Uterus (tissue), 4 donors: ENCODE data around the gene CD300E. TPM values are rescaled to one million over a fixed set of nuclear protein-coding genes. Genes with fewer than 3 reads are reported as not detected.
"Not testable (repeated sequence)": the region's sequence is repeated elsewhere in the genome, so short reads cannot be mapped to it uniquely, and the experiment has no call there.

ENCODE experiments used
- DNase-seq, 2 donors: peaks; one replicate each; pipeline ENCODE4 v3.0.0-alpha.2; 2019 to 2020
- H3K27ac ChIP-seq, 2 donors: fragments of 200-600 bp; sonication (generic); 1 replicate in 1 of 2; 2 replicates in 1 of 2; pipeline ENCODE4 v1.5.1; 2016 to 2018
- H3K27me3 ChIP-seq, 2 donors: fragments of 200-600 bp; sonication (generic); one replicate each; pipeline ENCODE4 v1.5.1; 2018 to 2019; ENCODE audit warnings: control low read depth in 1 of 2
- H3K36me3 ChIP-seq, 2 donors: fragments of 200-600 bp; sonication (generic); one replicate each; pipeline ENCODE4 v1.5.1; 2019; ENCODE audit warnings: control low read depth in 1 of 2
- H3K4me1 ChIP-seq, 2 donors: fragments of 200-600 bp; sonication (generic); one replicate each; pipeline ENCODE4 v1.5.1; 2018 to 2019; ENCODE audit warnings: control low read depth in 1 of 2
- H3K4me3 ChIP-seq, 2 donors: fragments of 200-600 bp; sonication (generic); 1 replicate in 1 of 2; 2 replicates in 1 of 2; pipeline ENCODE4 v1.5.1; 2018 to 2019; ENCODE audit warnings: mild to moderate bottlenecking in 1 of 2
- H3K9me3 ChIP-seq, 2 donors: fragments of 200-600 bp; sonication (generic); one replicate each; pipeline ENCODE4 v1.5.1; 2019; ENCODE audit warnings: control low read depth in 1 of 2
- POLR2A ChIP-seq, 2 donors: fragments of 450-650 bp; IDR thresholded peaks; one replicate each; pipeline ENCODE4 v1.6.1; 2016; ENCODE audit warnings: antibody characterized with exemption in 2 of 2, mild to moderate bottlenecking in 1 of 2, moderate library complexity in 1 of 2
- intact Hi-C: fragments of 100-400 bp; cut with DNase I; formaldehyde crosslinking; loops from one replicate; pipeline ENCODE4 v1.15.1; 2023; ENCODE audit warnings: low total_unique reads
- total RNA-seq, 4 donors: library from RNA; depleted of rRNA in 3 of 4; stranded (reverse); fragments of >200 nt in 3 of 4; gene quantifications; one replicate each; pipeline versions ENCODE4 v1.1.0 to v1.2.4, GENCODE V29; 2014 to 2023
- TF ChIP-seq, protein P1 (sequence below), 4 experiments: fragments of 200-600 bp in 2 of 4; fragments of 450-650 bp in 2 of 4; sonication (generic) in 2 of 4; IDR thresholded peaks; one replicate each; pipeline ENCODE4 v1.5.1; 2016 to 2019; ENCODE audit warnings: antibody characterized with exemption in 4 of 4, mild to moderate bottlenecking in 2 of 4, moderate library complexity in 1 of 4
- donor health status: DM: yes; HTN: yes; CAD: no.

The CD300E gene
- total RNA-seq, 4 donors from 2014 or later, result 0.07 to 0.88 TPM; not detected in 2

DNA sequence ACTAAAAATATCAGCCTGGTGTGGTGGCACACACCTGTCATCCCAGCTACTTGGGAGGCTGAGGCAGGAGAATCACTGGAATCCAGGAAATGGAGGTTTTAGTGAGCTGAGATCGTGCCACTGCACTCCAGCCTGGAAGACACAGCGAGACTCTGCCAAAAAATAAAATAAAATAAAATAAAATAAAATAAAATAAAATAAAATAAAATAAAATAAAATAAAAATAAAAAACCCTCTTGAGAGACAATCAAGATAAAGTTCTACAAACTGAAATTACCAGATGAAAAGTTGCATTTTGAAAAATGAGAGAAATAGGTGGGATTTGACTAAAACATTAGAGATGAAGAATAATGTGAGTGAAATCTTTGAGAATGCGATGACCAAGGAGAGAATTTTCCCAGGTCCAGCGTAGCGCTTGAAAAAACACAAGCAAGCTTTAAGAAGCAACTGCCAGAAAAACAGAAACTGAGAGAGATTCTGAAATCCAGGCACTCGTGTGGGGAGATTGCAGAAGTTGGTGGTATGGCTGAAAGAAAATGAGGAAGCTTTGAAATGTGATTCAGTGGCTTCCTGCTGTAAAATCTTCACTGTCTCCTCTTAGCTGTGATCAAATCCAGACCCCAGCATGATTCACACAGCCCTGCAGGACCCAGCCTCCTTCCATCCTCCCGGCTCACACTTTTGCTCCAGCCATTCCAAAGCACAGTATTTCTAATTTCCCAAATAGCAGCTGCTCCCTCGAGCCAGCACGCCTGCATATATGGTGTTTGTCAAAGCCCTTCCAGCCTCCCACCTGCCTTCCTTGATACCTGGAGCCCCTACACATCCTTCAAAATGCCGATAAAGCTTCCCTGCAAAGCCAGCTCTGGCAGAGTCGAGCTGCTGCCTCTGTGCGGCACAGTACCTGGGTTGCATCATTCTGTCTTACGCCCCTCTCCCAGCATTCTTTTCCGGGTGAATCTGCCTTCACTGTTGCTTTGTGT lies 8.2 kb upstream of the CD300E start:
- DNase-seq, result no peak
- no peaks in the 10 kb centered on the region for H3K27me3 ChIP-seq
- H3K4me3 ChIP-seq, result no peak overlapping the region
- TF ChIP-seq, protein P1, sequence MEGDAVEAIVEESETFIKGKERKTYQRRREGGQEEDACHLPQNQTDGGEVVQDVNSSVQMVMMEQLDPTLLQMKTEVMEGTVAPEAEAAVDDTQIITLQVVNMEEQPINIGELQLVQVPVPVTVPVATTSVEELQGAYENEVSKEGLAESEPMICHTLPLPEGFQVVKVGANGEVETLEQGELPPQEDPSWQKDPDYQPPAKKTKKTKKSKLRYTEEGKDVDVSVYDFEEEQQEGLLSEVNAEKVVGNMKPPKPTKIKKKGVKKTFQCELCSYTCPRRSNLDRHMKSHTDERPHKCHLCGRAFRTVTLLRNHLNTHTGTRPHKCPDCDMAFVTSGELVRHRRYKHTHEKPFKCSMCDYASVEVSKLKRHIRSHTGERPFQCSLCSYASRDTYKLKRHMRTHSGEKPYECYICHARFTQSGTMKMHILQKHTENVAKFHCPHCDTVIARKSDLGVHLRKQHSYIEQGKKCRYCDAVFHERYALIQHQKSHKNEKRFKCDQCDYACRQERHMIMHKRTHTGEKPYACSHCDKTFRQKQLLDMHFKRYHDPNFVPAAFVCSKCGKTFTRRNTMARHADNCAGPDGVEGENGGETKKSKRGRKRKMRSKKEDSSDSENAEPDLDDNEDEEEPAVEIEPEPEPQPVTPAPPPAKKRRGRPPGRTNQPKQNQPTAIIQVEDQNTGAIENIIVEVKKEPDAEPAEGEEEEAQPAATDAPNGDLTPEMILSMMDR (IDR thresholded peaks at IDR 0.05), result no peak
- no peaks in the 10 kb centered on the region for H3K4me1 ChIP-seq
- H3K36me3 ChIP-seq, result no peaks in the 10 kb centered on the region
- no peaks in the 10 kb centered on the region for H3K9me3 ChIP-seq
- H3K27ac ChIP-seq, result no peak overlapping the region
- intact Hi-C loops, result no loop called here

DNA sequence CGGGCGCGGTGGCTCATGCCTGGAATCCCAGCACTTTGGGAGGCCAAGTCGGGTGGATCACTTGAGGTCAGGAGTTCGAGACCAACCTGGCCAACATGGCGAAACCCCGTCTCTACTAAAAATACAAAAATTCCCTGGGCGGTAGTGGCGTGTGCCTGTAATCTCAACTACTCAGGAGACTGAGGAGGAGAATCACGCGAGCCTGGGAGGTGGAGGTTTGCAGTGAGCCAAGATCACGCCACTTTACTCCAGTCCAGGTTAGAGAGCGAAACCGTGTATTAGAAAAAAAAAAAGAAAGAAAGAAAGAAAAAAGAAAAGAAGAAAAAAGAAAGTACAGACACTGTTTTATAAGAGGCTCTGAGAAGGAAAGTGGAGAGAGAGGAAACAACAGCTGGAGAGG lies 6.7 kb upstream of the CD300E start:
- DNase-seq, H3K4me1 ChIP-seq, H3K9me3 ChIP-seq, intact Hi-C loops, H3K36me3 ChIP-seq, H3K4me3 ChIP-seq, H3K27me3 ChIP-seq, H3K27ac ChIP-seq: not testable (repeated sequence)

DNA sequence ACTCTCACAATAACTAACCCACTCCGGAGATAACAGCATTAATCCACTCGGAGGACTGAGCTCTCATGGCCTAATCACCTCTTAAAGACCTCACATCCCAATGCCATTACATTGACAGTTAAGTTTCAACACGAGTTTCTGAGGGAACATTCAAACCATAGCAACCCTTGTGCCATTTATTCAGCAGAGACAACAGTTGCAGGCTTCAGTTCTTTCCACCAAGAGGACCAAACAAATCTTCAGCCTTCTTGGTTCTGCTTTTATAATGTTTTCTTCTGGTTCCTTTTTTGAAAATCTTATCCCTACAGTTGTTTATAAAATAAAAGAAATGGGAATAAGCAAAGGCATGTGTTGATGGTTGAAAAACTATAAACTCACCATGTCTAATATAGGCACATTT lies 2.1 kb upstream of the CD300E start:
- Histone ChIP-seq H3K36me3 (no peaks in the 10 kb centered on the region), H3K4me3 (no peak overlapping the region), H3K27ac (no peak overlapping the region), H3K27me3 (no peaks in the 10 kb centered on the region), H3K4me1 (no peaks in the 10 kb centered on the region), H3K9me3 (no peaks in the 10 kb centered on the region)
- no peak for DNase-seq
- intact Hi-C loops, result no loop called here
- TF ChIP-seq, protein P1 (IDR thresholded peaks at IDR 0.05), result no peak
- TF ChIP-seq POLR2A (IDR thresholded peaks at IDR 0.05), result no peak

DNA sequence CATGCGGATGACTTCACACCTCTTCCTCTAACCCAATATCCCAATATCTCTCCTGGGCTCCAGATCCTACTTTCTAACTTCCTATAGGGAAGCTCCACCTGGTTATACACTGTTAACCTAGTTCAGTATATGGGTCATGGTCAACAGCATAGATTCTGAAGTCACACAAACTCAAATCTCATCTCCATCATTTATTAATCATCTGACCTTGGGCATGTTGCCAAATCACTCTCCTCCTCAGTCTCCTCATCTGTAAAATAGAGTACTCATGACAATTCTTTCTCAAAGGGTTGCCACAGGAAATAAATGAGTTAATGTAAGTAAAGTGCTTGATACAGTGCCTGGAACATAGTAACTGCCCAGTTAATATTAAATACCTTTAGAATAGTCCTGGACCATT lies 593 bp upstream of the CD300E start:
- no peaks in the 10 kb centered on the region for H3K9me3 ChIP-seq
- no peaks in the 10 kb centered on the region for H3K27me3 ChIP-seq
- H3K4me1 ChIP-seq, result no peaks in the 10 kb centered on the region
- no peak for DNase-seq
- TF ChIP-seq, protein P1 (IDR thresholded peaks at IDR 0.05), result no peak
- TF ChIP-seq POLR2A (IDR thresholded peaks at IDR 0.05), result no peak
- H3K4me3 ChIP-seq, result no peak overlapping the region
- intact Hi-C loops, result no loop called here
- no peak overlapping the region for H3K27ac ChIP-seq
- H3K36me3 ChIP-seq, result no peaks in the 10 kb centered on the region

DNA sequence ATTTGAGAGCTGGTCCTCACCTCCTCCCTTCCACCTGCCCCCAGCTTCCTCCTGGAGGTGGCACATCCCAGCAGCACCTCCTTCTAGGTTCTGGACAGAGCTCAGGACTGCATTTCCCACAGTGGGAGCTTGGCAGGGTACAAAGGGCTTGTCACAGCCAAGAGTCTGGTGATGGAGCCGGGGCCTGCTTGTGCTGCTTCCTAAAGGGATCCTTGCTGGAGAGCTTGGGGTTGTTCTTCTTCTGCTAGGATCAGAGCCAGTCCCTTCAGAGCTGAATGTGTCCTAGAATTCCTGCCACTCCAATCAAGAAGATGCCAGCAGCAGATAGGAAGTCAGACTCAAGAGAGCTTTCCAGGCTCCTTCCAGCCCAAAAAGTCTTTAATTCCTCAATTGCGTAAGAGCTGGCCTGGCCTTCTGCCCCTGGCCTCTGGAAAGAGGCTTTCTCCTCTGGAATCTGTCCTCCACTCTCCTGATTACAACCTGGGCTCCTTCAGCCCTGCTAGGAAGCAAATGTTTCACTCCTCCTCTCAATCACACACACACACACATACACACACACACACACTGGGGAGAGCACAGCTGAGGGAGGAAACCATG lies 4.4 kb downstream of the CD300E start:
- DNase-seq, result no peak
- Histone ChIP-seq H3K27ac (no peak overlapping the region), H3K4me1 (no peaks in the 10 kb centered on the region), H3K36me3 (no peaks in the 10 kb centered on the region), H3K9me3 (no peaks in the 10 kb centered on the region), H3K4me3 (no peak overlapping the region), H3K27me3 (no peaks in the 10 kb centered on the region)
- no peak for TF ChIP-seq POLR2A (IDR thresholded peaks at IDR 0.05)
- intact Hi-C loops, result no loop called here

DNA sequence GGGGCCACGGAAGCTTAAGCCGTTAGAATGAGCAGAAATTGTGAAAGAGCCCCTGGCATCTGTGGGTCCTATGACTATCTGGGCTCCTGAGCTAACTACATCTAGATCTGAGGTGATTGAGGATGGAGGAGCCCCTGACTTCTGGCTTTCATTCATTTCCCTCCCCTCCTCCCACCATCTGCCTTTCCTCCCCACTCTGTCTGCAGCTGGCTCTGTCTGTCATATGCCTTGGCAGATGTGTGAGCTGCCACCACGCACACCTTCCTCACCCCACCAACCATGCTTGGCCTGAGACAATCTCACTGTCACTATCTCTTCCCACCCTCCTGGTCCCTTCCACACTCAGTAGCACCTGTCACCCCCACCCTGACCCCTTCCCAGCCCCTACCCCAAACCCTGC lies 5.1 kb downstream of the CD300E start:
- no peaks in the 10 kb centered on the region for H3K36me3 ChIP-seq
- DNase-seq, result no peak
- H3K27ac ChIP-seq, result no peak overlapping the region
- TF ChIP-seq, protein P1 (IDR thresholded peaks at IDR 0.05), result no peak
- TF ChIP-seq POLR2A (IDR thresholded peaks at IDR 0.05), result no peak
- H3K9me3 ChIP-seq, result no peaks in the 10 kb centered on the region
- intact Hi-C loops, result no loop called here
- H3K4me3 ChIP-seq, result no peak overlapping the region
- H3K27me3 ChIP-seq, result no peaks in the 10 kb centered on the region
- H3K4me1 ChIP-seq, result no peaks in the 10 kb centered on the region
